GM21619 (cell line): Measurements from ENCODE around the gene LRRC74A.

Experiments used
- ATAC-seq: cut with Tn5 transposase; IDR thresholded peaks from one replicate; pipeline ENCODE4 v1.9.1; 2021; ENCODE audit not compliant: unreplicated experiment

LRRC74A gene

DNA sequence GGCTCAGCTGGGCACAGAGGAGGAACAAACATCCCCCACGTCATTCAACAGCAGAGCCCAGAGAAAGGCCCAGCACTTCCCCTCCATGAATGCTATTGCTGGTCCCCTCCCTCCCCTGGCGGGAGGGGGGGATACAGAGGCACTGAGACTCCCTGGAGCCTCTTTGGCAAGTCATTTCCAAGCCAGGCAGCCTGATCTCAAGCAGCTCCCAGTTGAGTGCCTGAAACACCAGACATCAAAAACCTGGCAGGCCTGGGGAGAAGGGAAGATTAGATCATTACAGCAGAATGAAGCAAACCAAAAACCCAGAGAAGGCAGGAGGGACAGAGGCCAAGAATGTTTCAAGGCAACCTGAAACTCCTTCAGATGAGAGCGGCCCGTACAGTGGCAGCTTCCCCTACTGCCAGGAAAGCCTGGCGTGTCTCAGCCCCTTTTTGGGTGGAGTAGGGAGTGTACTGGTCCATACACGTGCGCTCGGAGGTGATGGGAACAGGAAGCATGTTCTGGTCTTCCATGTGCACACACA is 92.1 kb downstream of the LRRC74A start:
- no peak for ATAC-seq

DNA sequence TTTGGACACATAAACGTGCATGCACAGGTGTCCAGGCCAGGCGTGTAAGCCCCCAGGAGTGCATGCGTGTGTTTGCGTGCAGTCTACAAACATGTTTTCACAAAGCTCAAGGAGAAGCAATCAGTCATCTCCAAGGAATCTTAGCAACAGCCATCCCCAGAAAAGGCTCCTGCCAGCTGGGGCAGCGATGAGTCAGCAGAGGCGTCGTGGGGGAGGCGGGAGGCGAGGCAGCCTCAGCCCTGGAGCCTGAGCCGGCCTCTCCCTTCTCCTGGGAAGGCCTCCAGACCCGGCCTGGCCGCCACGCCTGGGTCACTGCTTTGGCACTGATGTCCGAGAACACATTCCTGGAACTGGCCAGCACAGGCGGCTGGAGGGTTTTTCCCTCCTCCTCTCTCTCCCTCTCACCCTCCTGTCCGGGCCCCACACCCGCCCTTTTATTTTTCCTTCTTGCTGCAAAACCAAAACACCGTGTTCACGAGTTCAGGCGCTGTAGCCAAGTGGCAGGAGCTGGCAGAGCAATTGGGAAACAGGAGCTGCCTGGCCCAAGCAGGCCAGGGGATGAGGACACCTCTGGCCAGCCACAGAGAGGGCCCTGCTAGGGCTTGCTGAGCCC is 92.7 kb downstream of the LRRC74A start:
- no peak for ATAC-seq
